Omental fat pad (tissue), 4 donors: Measurements from ENCODE around the gene MGAT4A. TPM values are rescaled to one million over a fixed set of nuclear protein-coding genes. Genes with fewer than 3 reads are reported as not detected.

ENCODE experiments used
- ATAC-seq: fragments of 150-250 bp; one replicate; pipeline ENCODE4 v1.9.1; 2016; ENCODE audit warnings: mild to moderate bottlenecking, moderate library complexity; ENCODE audit not compliant: low FRiP score
- DNase-seq: peaks from one replicate; pipeline ENCODE4 v3.0.0-alpha.2; 2019; ENCODE audit warnings: low spot score
- CTCF ChIP-seq, 3 donors: fragments of 450-650 bp; IDR thresholded peaks; one replicate each; pipeline ENCODE4 v1.5.1; 2016 to 2017; ENCODE audit warnings: antibody characterized with exemption in 3 of 3, mild to moderate bottlenecking in 3 of 3, moderate library complexity in 2 of 3
- total RNA-seq, 4 donors: library from RNA; depleted of rRNA; stranded (reverse); fragments of >200 nt; gene quantifications; one replicate each; pipeline ENCODE4 v1.1.0, GENCODE V29; 2016

MGAT4A gene
- total RNA-seq, 4 donors from 2014 or later, result 20.1 to 93.7 (median 43.2) TPM

- no peak for TF ChIP-seq CTCF (IDR thresholded peaks at IDR 0.05)
- ATAC-seq (no peak), DNase-seq (no peak)
These were observed 151.0 kb downstream of the MGAT4A start for GRCh38 chr2:98579926-98580325.

- TF ChIP-seq CTCF (IDR thresholded peaks at IDR 0.05), result no peak
- no peak for DNase-seq
- no peak for ATAC-seq
These were observed 152.7 kb downstream of the MGAT4A start for GRCh38 chr2:98578231-98578630.

GRCh38 chr2:98577313-98577712 is 153.6 kb downstream of the MGAT4A start:
- DNase-seq (no peak), ATAC-seq (no peak)
- no peak for TF ChIP-seq CTCF (IDR thresholded peaks at IDR 0.05)

GRCh38 chr2:98576666-98577312 is 154.1 kb downstream of the MGAT4A start:
- TF ChIP-seq CTCF (IDR thresholded peaks at IDR 0.05), result no peak
- no peak for ATAC-seq
- no peak for DNase-seq

GRCh38 chr2:98573426-98573825 is 157.5 kb downstream of the MGAT4A start:
- TF ChIP-seq CTCF (IDR thresholded peaks at IDR 0.05), result no peak
- ATAC-seq, result no peak
- DNase-seq, result no peak

GRCh38 chr2:98572676-98573075 is 158.3 kb downstream of the MGAT4A start:
- DNase-seq, result no peak
- ATAC-seq, result no peak
- TF ChIP-seq CTCF (IDR thresholded peaks at IDR 0.05), result no peak

GRCh38 chr2:98572211-98572610 is 158.7 kb downstream of the MGAT4A start:
- DNase-seq (no peak), ATAC-seq (no peak)
- TF ChIP-seq CTCF (IDR thresholded peaks at IDR 0.05), result no peak
